ENCODE results near the gene SPRR2F. TPM values are rescaled to one million over a fixed set of nuclear protein-coding genes. Genes with fewer than 3 reads are reported as not detected.
"Not testable (repeated sequence)": the region's sequence is repeated elsewhere in the genome, so short reads cannot be mapped to it uniquely, and the experiment has no call there.

Gene SPRR2F
- total and polyA plus RNA-seq, 7 donors = not detected

GRCh38 chr1:153140484-153140883 is 27.2 kb upstream of the SPRR2F start:
- no peak for DNase-seq
- H3K27me3 ChIP-seq (ENCODE audit: insufficient read depth in 3 of 3, low read length in 2 of 3) = no peaks in the 10 kb centered on the region
- ATAC-seq = no peak
- H3K27ac ChIP-seq = no peak overlapping the region
- WGBS, 3 donors = 69 to 74% (median 70%) methylated on average over 3 of the region's 3 CpGs
- H3K4me3 ChIP-seq = no peak overlapping the region
- TF ChIP-seq, protein P1, sequence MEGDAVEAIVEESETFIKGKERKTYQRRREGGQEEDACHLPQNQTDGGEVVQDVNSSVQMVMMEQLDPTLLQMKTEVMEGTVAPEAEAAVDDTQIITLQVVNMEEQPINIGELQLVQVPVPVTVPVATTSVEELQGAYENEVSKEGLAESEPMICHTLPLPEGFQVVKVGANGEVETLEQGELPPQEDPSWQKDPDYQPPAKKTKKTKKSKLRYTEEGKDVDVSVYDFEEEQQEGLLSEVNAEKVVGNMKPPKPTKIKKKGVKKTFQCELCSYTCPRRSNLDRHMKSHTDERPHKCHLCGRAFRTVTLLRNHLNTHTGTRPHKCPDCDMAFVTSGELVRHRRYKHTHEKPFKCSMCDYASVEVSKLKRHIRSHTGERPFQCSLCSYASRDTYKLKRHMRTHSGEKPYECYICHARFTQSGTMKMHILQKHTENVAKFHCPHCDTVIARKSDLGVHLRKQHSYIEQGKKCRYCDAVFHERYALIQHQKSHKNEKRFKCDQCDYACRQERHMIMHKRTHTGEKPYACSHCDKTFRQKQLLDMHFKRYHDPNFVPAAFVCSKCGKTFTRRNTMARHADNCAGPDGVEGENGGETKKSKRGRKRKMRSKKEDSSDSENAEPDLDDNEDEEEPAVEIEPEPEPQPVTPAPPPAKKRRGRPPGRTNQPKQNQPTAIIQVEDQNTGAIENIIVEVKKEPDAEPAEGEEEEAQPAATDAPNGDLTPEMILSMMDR (IDR thresholded peaks at IDR 0.05) = no peak
- H3K36me3 ChIP-seq (ENCODE audit: insufficient read depth in 1 of 2, low read depth in 1 of 2) = no peaks in the 10 kb centered on the region
- no peaks in the 10 kb centered on the region for H3K4me1 ChIP-seq
- intact Hi-C loops (cut with DNase I) = no loop called here
- no peaks in the 10 kb centered on the region for H3K9me3 ChIP-seq

DNA sequence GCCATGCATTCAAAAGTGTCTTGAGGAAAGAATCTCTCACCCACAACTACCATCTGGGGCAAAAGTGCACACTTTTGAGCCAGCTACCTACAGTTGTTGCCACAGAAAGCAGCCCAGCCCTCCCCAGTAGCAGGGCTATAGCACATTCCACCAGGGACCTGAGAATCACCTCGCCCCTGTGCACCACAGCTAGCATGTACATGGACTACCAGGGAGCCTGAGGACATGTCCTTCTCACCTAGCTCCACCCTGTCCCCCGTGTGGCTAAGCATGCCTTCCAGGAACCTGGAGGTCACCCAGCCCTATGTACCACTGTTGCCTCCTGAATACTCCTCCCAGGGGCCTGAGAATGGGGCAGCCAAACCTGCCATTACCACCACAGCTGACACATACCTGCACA is 20.4 kb upstream of the SPRR2F start:
- 48 to 78% (median 69%) methylated on average over 2 of the region's 2 CpGs for WGBS, 3 donors
- intact Hi-C loops (cut with DNase I) = no loop called here
- H3K4me3 ChIP-seq = no peak overlapping the region
- no peaks in the 10 kb centered on the region for H3K4me1 ChIP-seq
- ATAC-seq = no peak
- no peak for DNase-seq
- no peaks in the 10 kb centered on the region for H3K27me3 ChIP-seq (ENCODE audit: insufficient read depth in 3 of 3, low read length in 2 of 3)
- no peaks in the 10 kb centered on the region for H3K36me3 ChIP-seq (ENCODE audit: insufficient read depth in 1 of 2, low read depth in 1 of 2)
- TF ChIP-seq, protein P1 (IDR thresholded peaks at IDR 0.05) = no peak
- no peak overlapping the region for H3K27ac ChIP-seq
- no peaks in the 10 kb centered on the region for H3K9me3 ChIP-seq

DNA sequence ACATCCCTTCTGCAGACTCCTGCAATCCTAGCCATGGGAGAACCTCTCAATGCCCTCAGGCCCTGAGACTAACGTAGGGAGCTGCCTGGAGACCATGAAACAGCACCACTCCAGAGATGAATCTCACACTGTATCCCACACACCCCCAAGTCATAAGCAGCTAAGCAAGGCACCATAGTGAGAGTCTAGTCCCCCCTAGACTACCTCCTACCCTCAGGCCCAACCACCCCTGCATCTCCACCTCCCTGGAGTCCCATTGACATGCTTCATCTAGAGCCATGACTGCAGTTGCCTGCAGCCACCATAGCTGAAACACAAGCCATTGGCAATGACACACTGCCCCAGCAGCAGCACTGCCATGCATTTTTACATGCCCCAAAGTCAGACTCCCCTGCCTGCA is 20.0 kb upstream of the SPRR2F start:
- no peak overlapping the region for H3K27ac ChIP-seq
- TF ChIP-seq, protein P1 (IDR thresholded peaks at IDR 0.05) = no peak
- 64 to 92% (median 70%) methylated on average over 1 of the region's 1 CpG for WGBS, 3 donors
- DNase-seq (no peak), ATAC-seq (no peak)
- no peaks in the 10 kb centered on the region for H3K27me3 ChIP-seq (ENCODE audit: insufficient read depth in 3 of 3, low read length in 2 of 3)
- intact Hi-C loops (cut with DNase I) = no loop called here
- no peaks in the 10 kb centered on the region for H3K36me3 ChIP-seq (ENCODE audit: insufficient read depth in 1 of 2, low read depth in 1 of 2)
- no peaks in the 10 kb centered on the region for H3K9me3 ChIP-seq
- H3K4me3 ChIP-seq = no peak overlapping the region
- H3K4me1 ChIP-seq = no peaks in the 10 kb centered on the region

- H3K36me3 ChIP-seq (ENCODE audit: insufficient read depth in 1 of 2, low read depth in 1 of 2); intact Hi-C loops (cut with DNase I); H3K27ac ChIP-seq; H3K4me3 ChIP-seq; H3K9me3 ChIP-seq; ATAC-seq; DNase-seq; H3K4me1 ChIP-seq; H3K27me3 ChIP-seq (ENCODE audit: insufficient read depth in 3 of 3, low read length in 2 of 3): not testable (repeated sequence)
- WGBS, 3 donors = 91 to 95% (median 94%) methylated on average over 4 of the region's 4 CpGs
These were observed 15.4 kb upstream of the SPRR2F start for GRCh38 chr1:153128688-153129087.

GRCh38 chr1:153127296-153127695 is 14.0 kb upstream of the SPRR2F start:
- Histone ChIP-seq H3K9me3 (no peaks in the 10 kb centered on the region), H3K4me3 (no peak overlapping the region), H3K4me1 (no peaks in the 10 kb centered on the region), H3K27me3 (ENCODE audit: insufficient read depth in 3 of 3, low read length in 2 of 3) (no peaks in the 10 kb centered on the region), H3K36me3 (ENCODE audit: insufficient read depth in 1 of 2, low read depth in 1 of 2) (no peaks in the 10 kb centered on the region), H3K27ac (no peak overlapping the region)
- TF ChIP-seq, protein P1 (IDR thresholded peaks at IDR 0.05) = no peak
- ATAC-seq = no peak
- WGBS, 3 donors = 64 to 69% (median 67%) methylated on average over 2 of the region's 2 CpGs
- no peak for DNase-seq
- intact Hi-C loops (cut with DNase I) = no loop called here
